NT2/D1 (cell line): ENCODE measurements around the gene ZNF324.

Source experiments
- DNase-seq: peaks from one replicate; pipeline ENCODE4 v3.0.0-alpha.2; 2011; ENCODE audit warnings: low read depth, low spot score
- H3K27me3 ChIP-seq: 2 replicates; pipeline ENCODE4 v1.6.0; 2011; ENCODE audit warnings: mild to moderate bottlenecking; ENCODE audit not compliant: insufficient read length, insufficient read depth
- H3K36me3 ChIP-seq: 2 replicates; pipeline ENCODE4 v1.6.1; 2011; ENCODE audit warnings: mild to moderate bottlenecking, low read length, mixed read lengths; ENCODE audit not compliant: insufficient read depth, insufficient read length
- H3K4me1 ChIP-seq: 2 replicates; pipeline ENCODE4 v1.5.1; 2011; ENCODE audit not compliant: insufficient read depth, insufficient read length
- H3K4me3 ChIP-seq: 2 replicates; pipeline ENCODE4 v1.5.1; 2011; ENCODE audit warnings: low read depth; ENCODE audit not compliant: insufficient read length
- H3K9ac ChIP-seq: 2 replicates; pipeline ENCODE4 v1.6.0; 2011; ENCODE audit warnings: low read depth; ENCODE audit not compliant: insufficient read length
- H3K9me3 ChIP-seq: 2 replicates; pipeline ENCODE4 v1.5.1; 2011; ENCODE audit warnings: mild to moderate bottlenecking, low read length; ENCODE audit not compliant: insufficient read depth
- SUZ12 ChIP-seq: IDR thresholded peaks from 2 replicates; pipeline ENCODE4 v1.6.1; 2011; ENCODE audit not compliant: insufficient read length, insufficient read depth; ENCODE audit errors: extremely low read depth
- YY1 ChIP-seq: IDR thresholded peaks from 2 replicates; pipeline ENCODE4 v1.6.1; 2011; ENCODE audit not compliant: insufficient read length, insufficient read depth
- ZNF274 ChIP-seq: IDR thresholded peaks from 2 replicates; pipeline ENCODE4 v1.6.1; 2011; ENCODE audit warnings: mild to moderate bottlenecking, low read depth, low read length

The ZNF324 gene

GRCh38 chr19:58516964-58517833 is 50.3 kb downstream of the ZNF324 start:
- no peak overlapping the region for H3K4me3 ChIP-seq
- TF ChIP-seq YY1 (no peak), SUZ12 (no peak), ZNF274 (no peak)
- H3K4me1 ChIP-seq = peaks cover 15% of the 10 kb centered on the region
- peak overlapping the region; percentile 42 for H3K9ac ChIP-seq
- H3K27me3 ChIP-seq = no peaks in the 10 kb centered on the region
- no peaks in the 10 kb centered on the region for H3K9me3 ChIP-seq
- DNase-seq = no peak
- H3K36me3 ChIP-seq = peaks cover 16% of the 10 kb centered on the region

DNA sequence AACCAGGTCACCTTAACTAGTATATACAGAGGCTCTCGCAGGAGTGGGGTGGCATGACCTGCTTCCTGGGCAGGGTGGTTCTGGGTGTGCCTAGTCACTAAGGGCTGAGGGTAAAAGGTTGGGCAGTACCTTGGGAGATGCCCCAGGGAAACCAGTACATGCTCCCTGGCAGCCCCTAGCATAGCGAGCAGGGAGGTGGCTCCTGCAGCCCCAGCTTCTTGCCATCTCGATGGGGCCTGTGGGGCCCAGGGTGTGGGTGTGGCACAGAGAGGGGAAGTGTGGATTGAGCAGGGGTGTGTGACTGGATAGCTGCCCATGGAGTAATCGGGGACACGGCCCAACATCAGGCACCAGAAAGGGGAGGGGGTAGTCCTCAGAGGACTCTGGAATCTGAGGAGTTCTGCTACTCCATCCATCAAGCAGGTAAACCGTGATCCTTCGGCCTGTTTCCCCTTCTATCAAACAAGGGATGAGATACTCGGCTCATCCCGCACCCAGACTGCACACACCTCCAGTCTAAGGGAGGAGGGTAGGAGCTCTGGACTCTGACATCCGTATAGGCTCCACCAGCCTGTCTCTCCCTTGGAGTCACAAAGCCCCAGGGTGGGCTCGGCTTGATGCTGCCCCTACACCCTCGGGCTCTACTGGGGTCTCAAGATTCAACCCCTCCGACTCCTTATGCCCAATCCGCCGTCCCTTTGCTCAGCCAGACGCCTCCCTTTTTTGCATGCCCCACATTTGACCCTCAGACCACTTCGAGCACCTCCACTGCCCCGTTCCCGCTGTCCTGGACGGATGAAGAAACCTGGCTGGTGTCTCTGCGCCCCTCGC is 51.6 kb downstream of the ZNF324 start:
- TF ChIP-seq SUZ12 (no peak), ZNF274 (no peak), YY1 (no peak)
- no peaks in the 10 kb centered on the region for H3K27me3 ChIP-seq
- H3K4me1 ChIP-seq = peaks cover 15% of the 10 kb centered on the region
- peaks cover 14% of the 10 kb centered on the region for H3K36me3 ChIP-seq
- peak overlapping the region; percentile 80 for H3K9ac ChIP-seq
- H3K9me3 ChIP-seq = no peaks in the 10 kb centered on the region
- DNase-seq = no peak
- H3K4me3 ChIP-seq = peak overlapping the region; percentile 59

DNA sequence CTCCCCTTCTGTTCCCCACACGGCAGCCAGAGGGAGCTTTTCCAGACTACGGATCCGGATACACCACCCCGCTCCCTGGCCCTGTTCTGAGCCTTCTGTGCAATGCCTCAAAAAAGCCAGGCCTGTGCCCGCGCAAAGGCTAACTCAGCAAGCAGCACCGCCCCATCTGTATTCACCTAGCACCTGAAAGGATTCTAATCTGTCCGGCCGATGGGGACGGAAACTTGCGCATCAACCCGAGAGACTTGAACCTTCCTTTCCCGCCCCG is 52.1 kb downstream of the ZNF324 start:
- Histone ChIP-seq H3K36me3 (peaks cover 14% of the 10 kb centered on the region), H3K27me3 (no peaks in the 10 kb centered on the region), H3K4me3 (peak overlapping the region; percentile 59), H3K9ac (peak overlapping the region; percentile 80), H3K9me3 (no peaks in the 10 kb centered on the region), H3K4me1 (peaks cover 15% of the 10 kb centered on the region)
- no peak for TF ChIP-seq ZNF274
- TF ChIP-seq SUZ12 = no peak
- no peak for TF ChIP-seq YY1
- DNase-seq = no peak

DNA sequence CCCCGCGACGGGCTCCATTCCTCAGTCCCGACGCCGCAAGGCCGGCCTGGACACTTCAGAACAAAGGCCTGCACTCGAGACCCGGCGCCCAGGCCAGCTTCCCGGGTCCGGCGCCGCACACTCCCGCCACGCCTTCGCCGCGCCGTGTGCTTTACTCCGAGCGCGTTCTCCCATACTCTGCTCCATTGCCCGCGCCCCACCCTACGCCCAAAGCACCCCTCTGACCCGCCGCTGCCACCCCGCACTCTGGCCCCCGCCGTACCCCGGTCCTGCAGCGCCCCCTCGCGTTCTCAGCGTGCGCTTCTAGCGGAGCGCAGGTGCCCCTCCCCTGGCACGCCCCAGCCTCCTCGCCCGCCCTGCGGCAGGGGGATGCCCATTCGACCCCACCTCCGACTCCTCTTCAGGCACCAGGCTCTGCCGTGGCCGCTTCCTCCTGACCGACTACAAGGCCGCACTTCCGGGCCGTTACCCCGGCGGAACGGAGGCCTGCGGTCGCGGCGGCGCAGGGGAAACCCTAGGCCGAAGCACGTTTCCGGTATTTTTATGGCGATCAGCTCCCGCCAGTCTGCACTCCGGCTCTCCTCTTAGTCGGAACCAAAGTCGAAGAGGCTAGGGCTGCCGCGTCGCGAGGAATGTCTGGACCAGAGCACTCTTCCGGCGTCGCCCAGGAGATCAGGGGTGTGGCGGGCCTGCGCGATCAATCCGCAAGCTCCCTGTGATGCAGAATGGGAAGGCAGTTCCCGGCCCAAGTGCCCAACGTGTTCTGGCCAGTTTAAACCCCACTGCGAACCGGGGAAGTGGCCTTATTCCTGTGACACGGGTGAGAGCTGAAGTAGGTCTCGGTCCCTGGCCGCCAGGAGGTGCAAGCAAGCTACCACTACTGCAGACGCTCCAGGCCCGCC is 52.7 kb downstream of the ZNF324 start, which contains the start of gene ZBTB45:
TSS of gene ZBTB45 (minus strand) at position 456 of the 902 bp plus-strand sequence. CDS start 2,137 bp downstream, outside the sequence.
- Histone ChIP-seq H3K36me3 (peaks cover 14% of the 10 kb centered on the region), H3K4me3 (peak within 1 kb of the TSS; percentile 59), H3K4me1 (peaks cover 15% of the 10 kb centered on the region), H3K27me3 (no peaks in the 10 kb centered on the region), H3K9me3 (no peaks in the 10 kb centered on the region), H3K9ac (peak within 1 kb of the TSS; percentile 80)
- DNase-seq = peak; percentile 52
- peak; percentile 9 for TF ChIP-seq YY1
- TF ChIP-seq ZNF274 = no peak
- no peak for TF ChIP-seq SUZ12

- Histone ChIP-seq H3K4me3 (peak overlapping the region; percentile 59), H3K36me3 (peaks cover 14% of the 10 kb centered on the region), H3K4me1 (peaks cover 14% of the 10 kb centered on the region), H3K27me3 (no peaks in the 10 kb centered on the region), H3K9me3 (no peaks in the 10 kb centered on the region), H3K9ac (peak overlapping the region; percentile 79)
- no peak for DNase-seq
- no peak for TF ChIP-seq YY1
- no peak for TF ChIP-seq ZNF274
- no peak for TF ChIP-seq SUZ12
Observed at GRCh38 chr19:58520257-58520599, 53.3 kb downstream of the ZNF324 start.

- TF ChIP-seq YY1 (no peak), SUZ12 (no peak), ZNF274 (no peak)
- H3K27me3 ChIP-seq = no peaks in the 10 kb centered on the region
- H3K9ac ChIP-seq = peak overlapping the region; percentile 56
- DNase-seq = no peak
- no peaks in the 10 kb centered on the region for H3K9me3 ChIP-seq
- peaks cover 10% of the 10 kb centered on the region for H3K36me3 ChIP-seq
- H3K4me1 ChIP-seq = peaks cover 10% of the 10 kb centered on the region
- H3K4me3 ChIP-seq = peak overlapping the region; percentile 8
Observed at GRCh38 chr19:58521651-58522050, 54.8 kb downstream of the ZNF324 start.
